OCI-LY1 (cell line): ENCODE results near the gene INTS15.

Experiments
- EZH2 ChIP-seq: fragments of 200-600 bp; sonication (generic), shearing (Covaris generic); IDR thresholded peaks from 2 replicates; pipeline ENCODE4 v1.8.0; 2017; ENCODE audit warnings: borderline replicate concordance, mixed run types, mild to moderate bottlenecking, antibody characterized with exemption, low read length, moderate library complexity, mixed read lengths
- TF ChIP-seq, protein P1 (sequence below): fragments of 200-600 bp; sonication (generic), shearing (Covaris generic); IDR thresholded peaks from 2 replicates; pipeline ENCODE4 v1.5.1; 2017; ENCODE audit warnings: mild to moderate bottlenecking, antibody characterized with exemption, low read length, moderate library complexity, mixed read lengths

DNA sequence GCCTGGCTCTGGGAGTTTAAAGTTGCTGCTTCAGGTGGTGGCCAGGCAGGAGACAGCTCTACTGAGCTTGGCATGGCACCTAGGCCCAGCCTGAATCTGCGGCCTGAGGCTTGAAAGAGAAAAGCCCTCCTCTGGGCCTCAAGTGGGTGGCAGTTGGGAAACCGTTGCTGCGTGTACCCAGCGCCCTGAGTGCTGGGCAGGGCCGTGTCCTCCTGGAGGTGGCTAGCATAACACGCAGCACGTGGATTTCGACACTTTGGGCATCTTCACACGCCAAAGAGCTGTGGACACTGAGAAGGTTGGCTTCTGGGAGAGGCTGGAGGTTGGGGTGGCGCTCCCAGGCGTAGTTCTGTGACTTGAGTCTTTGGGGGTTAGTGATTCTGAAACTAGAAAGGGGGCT is 49.8 kb downstream of the INTS15 start:
- TF ChIP-seq, protein P1, sequence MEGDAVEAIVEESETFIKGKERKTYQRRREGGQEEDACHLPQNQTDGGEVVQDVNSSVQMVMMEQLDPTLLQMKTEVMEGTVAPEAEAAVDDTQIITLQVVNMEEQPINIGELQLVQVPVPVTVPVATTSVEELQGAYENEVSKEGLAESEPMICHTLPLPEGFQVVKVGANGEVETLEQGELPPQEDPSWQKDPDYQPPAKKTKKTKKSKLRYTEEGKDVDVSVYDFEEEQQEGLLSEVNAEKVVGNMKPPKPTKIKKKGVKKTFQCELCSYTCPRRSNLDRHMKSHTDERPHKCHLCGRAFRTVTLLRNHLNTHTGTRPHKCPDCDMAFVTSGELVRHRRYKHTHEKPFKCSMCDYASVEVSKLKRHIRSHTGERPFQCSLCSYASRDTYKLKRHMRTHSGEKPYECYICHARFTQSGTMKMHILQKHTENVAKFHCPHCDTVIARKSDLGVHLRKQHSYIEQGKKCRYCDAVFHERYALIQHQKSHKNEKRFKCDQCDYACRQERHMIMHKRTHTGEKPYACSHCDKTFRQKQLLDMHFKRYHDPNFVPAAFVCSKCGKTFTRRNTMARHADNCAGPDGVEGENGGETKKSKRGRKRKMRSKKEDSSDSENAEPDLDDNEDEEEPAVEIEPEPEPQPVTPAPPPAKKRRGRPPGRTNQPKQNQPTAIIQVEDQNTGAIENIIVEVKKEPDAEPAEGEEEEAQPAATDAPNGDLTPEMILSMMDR: no peak
- no peak for TF ChIP-seq EZH2
